Subcutaneous adipose tissue (tissue), 4 donors: Measurements from ENCODE around the gene DCLRE1B. TPM values are rescaled to one million over a fixed set of nuclear protein-coding genes. Genes with fewer than 3 reads are reported as not detected.

ENCODE experiments used
- total RNA-seq, 4 donors: library from RNA; depleted of rRNA; stranded (reverse); fragments of >200 nt; gene quantifications; one replicate each; pipeline ENCODE4 v1.1.0, GENCODE V29; 2016
- TF ChIP-seq, protein P1 (sequence below): fragments of 450-650 bp; IDR thresholded peaks from one replicate; pipeline ENCODE4 v1.5.1; 2016; ENCODE audit warnings: low read depth, mild to moderate bottlenecking, control low read depth, antibody characterized with exemption, moderate library complexity

Gene DCLRE1B
- total RNA-seq, 4 donors from 2014 or later = 4.1 to 9.0 (median 4.2) TPM

DNA sequence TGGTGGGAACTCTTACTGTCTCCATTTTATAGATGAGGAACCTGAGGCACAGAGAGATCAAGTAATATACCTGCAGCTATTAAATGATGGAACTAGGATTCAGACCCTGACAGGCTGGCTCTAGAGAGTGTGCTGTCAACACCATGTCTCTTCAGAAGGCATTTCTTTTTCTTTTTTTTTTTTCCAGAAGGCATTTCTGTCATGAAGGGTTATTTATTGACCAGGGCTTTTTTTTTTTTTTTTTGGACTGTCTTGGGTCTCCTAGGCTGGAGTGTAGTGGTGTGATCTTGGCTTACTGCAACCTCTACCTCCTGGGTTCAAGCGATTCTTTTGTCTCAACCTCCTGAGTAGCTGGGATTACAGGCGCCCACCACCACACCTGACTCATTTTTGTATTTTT, 46.6 kb downstream of the DCLRE1B start:
- TF ChIP-seq, protein P1, sequence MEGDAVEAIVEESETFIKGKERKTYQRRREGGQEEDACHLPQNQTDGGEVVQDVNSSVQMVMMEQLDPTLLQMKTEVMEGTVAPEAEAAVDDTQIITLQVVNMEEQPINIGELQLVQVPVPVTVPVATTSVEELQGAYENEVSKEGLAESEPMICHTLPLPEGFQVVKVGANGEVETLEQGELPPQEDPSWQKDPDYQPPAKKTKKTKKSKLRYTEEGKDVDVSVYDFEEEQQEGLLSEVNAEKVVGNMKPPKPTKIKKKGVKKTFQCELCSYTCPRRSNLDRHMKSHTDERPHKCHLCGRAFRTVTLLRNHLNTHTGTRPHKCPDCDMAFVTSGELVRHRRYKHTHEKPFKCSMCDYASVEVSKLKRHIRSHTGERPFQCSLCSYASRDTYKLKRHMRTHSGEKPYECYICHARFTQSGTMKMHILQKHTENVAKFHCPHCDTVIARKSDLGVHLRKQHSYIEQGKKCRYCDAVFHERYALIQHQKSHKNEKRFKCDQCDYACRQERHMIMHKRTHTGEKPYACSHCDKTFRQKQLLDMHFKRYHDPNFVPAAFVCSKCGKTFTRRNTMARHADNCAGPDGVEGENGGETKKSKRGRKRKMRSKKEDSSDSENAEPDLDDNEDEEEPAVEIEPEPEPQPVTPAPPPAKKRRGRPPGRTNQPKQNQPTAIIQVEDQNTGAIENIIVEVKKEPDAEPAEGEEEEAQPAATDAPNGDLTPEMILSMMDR = no peak

DNA sequence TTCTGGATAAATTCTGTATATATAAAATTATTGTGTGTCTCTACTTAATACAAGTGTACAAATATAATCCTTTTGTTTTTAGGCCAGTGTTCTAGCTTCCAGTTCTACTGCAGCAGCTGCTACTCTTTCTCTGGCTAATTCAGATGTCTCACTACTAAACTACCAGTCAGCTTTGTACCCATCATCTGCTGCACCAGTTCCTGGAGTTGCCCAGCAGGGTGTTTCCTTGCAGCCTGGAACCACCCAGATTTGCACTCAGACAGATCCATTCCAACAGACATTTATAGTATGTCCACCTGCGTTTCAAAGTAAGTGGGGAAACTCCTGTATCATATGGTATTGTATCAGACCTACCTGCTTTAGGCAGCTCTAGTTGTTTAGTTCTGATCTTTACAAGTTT, 52.9 kb downstream of the DCLRE1B start:
- TF ChIP-seq, protein P1 = no peak

DNA sequence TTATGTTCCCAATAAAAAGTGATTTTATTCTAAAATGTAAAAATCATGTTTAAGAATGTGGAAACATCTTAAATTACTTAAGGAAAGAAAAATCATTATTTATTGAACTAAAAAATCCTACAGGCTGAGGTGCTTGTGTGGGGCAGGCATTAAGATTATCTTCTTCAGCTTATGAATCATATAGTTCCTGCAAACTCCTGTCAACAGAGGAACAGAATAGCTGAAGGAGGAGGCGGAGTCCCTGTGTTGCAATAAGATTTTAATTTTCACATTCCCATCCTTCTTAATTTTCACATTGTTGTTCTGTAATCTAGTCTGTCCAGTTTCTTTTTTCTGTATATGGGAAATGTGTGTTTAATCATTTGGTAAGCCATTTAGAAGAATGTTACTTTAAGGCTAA, 53.6 kb downstream of the DCLRE1B start:
- TF ChIP-seq, protein P1 = no peak

DNA sequence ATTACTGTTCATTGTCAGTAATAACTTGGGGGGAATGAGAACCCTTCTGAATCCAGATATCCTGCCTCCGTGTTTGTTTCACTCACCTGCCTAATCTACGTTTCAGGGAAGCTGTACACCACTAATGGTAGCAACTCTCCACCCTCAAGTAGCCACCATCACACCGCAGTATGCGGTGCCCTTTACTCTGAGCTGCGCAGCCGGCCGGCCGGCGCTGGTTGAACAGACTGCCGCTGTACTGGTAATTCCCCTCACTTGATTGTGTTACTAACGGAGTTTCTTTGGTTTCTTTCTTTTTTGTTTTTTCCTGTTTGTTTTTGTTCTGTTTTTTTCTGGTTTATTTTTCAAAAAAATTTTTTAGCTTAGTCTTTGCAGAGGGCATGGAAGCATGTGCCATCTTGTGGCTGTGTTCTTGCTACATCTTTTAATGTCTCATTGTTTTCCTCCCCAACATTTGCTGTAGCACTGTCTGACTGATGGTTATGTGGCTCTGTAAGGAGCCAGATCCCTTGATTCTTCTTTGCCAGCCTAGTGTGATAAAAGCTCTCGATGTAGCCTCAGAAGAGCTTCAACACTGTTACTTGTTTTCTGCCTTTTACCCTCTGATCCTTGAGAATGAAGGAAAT, 58.3 kb downstream of the DCLRE1B start:
- TF ChIP-seq, protein P1 = no peak

Other genes starting within 250 kb of the DCLRE1B start
- 10 to 100 TPM; 14.5 to 23.3 (median 18.3) TPM for gene PHTF1, start 145.8 kb upstream of the DCLRE1B start, total RNA-seq
- 10 to 100 TPM; 19.8 to 29.3 (median 21.4) TPM for gene RSBN1, start 92.8 kb upstream of the DCLRE1B start, total RNA-seq
- gene PTPN22, start 33.6 kb upstream of the DCLRE1B start, total RNA-seq = 10 to 100 TPM in 1 of 4 donors, 1 to 10 TPM in 2, under 1 TPM in 1; 0.57 to 17.5 (median 4.7) TPM
- gene BCL2L15, start 17.7 kb upstream of the DCLRE1B start, total RNA-seq = under 1 TPM; 0.16 to 0.38 (median 0.20) TPM
- 10 to 100 TPM in 2 of 4 donors, 1 to 10 TPM in 2; 9.0 to 19.9 (median 13.1) TPM for gene AP4B1, start 527 bp upstream of the DCLRE1B start, total RNA-seq
- gene HIPK1, start 24.0 kb downstream of the DCLRE1B start, total RNA-seq = 10 to 100 TPM; 51.0 to 74.5 (median 53.3) TPM
- gene OLFML3, start 74.1 kb downstream of the DCLRE1B start, total RNA-seq = 10 to 100 TPM; 39.5 to 99.5 (median 45.2) TPM
- gene SYT6, start 248.5 kb downstream of the DCLRE1B start, total RNA-seq = under 1 TPM in 1 of 4 donors, not detected in 3; 0.19 TPM